Measurements from ENCODE around the gene PLRG1.
"Not testable (repeated sequence)": the region's sequence is repeated elsewhere in the genome, so short reads cannot be mapped to it uniquely, and the experiment has no call there.

Gene PLRG1

DNA sequence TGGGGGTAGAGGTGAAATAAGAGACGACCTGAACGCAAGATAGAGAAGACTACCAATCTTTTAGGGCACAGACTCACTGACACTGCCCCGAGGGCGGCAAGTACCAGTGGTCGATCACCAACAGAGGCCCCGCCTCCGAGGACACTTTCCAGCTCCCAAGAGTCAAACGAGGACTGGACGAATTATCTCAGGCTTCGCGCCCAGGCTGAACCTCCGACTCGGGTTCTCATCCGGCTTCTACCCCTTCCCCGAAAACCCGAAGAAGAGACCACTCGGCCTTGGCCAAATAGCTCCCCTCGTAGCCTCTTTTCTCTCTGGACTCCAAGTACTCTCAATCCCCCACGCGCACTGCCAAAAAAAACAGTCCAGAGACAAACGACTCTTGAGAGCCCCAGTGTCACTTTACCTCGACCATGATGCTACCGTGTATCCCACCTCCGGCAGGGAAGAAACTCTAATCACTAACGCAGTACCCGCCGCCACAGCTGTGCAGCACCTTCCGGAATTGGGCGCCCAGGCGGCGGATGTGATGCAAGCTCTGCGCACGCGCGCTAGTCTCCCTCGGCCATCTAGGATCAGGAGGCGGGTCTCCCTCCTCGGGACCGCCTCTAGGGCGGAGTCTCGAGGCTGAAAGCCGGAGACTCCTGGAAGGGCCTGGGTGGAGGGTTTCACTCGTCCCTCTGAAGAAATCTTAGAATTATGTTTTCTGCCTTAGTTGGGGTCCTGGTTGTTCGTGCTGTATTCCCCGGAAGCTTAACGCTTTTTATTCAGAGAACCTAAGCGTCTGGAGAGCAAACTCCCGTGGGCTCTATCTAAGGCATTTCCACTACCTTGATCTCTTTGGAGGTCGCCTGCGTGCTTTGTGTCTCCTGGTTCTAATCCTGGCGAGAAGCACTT is at the start of gene PLRG1:
Gene PLRG1, minus strand, starts transcription at position 507 of the 897 bp plus-strand sequence. Its CDS starts 92 bp downstream, at position 415.
- POLR2A ChIA-PET (ENCODE audit: low non-redundant PET) = interaction anchor here (0.5 to 0.6 kb wide), 2 partner anchors 60 to 73 kb away, joined by 3 read pairs; no protein-coding TSS in a partner anchor
- DNase-seq (ENCODE audit: low spot score) = peak; percentile 97
- H3K27ac ChIP-seq = peak within 1 kb of the TSS; percentile 70
- TF ChIP-seq, protein P1, sequence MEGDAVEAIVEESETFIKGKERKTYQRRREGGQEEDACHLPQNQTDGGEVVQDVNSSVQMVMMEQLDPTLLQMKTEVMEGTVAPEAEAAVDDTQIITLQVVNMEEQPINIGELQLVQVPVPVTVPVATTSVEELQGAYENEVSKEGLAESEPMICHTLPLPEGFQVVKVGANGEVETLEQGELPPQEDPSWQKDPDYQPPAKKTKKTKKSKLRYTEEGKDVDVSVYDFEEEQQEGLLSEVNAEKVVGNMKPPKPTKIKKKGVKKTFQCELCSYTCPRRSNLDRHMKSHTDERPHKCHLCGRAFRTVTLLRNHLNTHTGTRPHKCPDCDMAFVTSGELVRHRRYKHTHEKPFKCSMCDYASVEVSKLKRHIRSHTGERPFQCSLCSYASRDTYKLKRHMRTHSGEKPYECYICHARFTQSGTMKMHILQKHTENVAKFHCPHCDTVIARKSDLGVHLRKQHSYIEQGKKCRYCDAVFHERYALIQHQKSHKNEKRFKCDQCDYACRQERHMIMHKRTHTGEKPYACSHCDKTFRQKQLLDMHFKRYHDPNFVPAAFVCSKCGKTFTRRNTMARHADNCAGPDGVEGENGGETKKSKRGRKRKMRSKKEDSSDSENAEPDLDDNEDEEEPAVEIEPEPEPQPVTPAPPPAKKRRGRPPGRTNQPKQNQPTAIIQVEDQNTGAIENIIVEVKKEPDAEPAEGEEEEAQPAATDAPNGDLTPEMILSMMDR (conservative IDR thresholded peaks at IDR 0.05; ENCODE audit: low read depth) = no peak
- CTCF ChIA-PET = interaction anchor here (0.6 to 4.9 kb wide), 9 partner anchors 9 to 1486 kb away, joined by 3 to 28 read pairs (median 4); no protein-coding TSS in a partner anchor

DNA sequence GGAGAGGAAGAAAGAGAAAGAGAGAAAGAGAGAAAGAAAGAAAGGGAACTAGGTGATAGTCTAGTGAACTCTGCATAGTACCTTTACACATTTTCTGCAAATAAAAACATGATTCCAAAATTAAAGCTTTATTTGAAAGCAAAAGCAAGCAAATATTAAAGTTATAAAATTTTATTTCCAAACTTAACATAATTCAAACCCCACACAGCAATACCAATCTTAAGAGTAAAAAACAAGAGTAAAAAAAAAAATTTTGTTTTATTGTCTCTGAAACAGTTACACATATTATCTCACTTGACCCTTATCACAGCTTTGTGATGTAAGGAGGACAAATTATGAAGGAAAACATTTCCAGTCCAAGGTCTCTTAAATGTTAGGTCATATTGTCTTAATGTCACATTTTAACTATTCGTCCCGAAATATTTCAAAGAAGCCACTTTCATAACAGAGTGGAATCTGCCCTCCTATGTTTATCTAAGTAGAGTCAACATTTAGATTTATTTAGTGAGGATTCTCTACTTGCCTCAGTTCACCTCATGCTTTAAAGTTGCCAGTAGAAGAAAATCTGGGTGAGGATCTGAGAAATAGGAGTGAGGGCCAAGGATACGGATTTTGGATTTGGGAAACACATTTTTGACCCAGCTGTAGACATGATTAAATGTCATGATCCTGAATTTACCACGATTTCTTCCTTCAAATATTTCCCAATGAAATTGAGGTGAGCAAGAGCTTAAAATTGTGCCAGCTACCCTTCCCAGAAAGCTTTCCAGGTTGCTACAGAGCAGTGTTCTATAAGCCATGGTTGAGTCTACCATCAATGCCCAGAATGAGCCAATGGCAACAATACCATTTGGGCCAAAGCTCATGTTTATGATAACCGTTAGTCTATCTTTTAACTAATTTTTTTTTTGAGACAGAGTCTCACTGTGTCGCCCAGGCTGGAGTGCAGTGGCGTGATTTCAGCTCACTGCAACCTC is 47.9 kb upstream of the PLRG1 start:
- no peak overlapping the region for H3K27ac ChIP-seq
- POLR2A ChIA-PET (ENCODE audit: low non-redundant PET) = no interaction called here
- TF ChIP-seq, protein P1 (conservative IDR thresholded peaks at IDR 0.05; ENCODE audit: low read depth) = no peak
- CTCF ChIA-PET = interaction anchor here (0.6 kb wide), 1 partner anchor 20 kb away, joined by 3 read pairs; no protein-coding TSS in a partner anchor
- no peak for DNase-seq (ENCODE audit: low spot score)

DNA sequence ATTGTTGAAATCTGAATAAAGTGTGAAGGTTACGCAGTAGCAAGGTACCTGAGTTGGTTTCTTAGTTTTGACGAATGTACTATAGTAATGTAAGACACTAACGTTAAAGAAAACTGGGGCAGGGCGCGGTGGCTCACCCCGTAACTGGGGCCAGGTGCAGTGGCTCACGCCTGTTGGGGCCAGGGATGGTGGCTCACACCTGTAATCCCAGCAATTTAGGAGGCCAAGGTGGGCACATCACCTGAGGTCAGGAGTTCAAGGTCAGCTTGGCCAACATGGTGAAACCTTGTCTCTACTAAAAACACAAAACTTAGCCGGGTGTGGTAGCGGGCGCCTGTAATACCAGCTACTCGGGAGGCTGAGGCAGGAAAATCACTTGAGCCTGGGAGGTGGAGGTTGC is 47.1 kb upstream of the PLRG1 start:
- DNase-seq (ENCODE audit: low spot score); POLR2A ChIA-PET (ENCODE audit: low non-redundant PET); CTCF ChIA-PET; H3K27ac ChIP-seq: not testable (repeated sequence)

DNA sequence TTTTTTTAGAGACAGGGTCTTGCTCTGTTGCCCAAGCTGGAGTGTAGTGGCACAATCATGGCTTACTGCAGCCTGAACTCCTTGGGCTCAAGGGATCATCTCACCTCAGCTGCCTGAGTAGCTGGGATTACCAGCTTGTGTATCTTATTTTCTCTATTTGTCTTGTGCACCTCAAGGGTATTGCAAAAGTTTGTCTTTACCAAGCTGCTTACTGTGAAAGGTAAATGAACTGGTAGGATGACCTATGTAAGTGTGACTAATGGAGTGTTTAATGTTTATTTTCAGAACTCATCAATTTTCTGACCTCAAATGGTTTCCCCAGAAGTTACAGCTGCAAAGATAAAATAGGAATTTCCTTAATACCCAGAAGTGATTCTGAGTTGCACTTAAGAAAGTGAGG is 45.6 kb upstream of the PLRG1 start:
- no peak for DNase-seq (ENCODE audit: low spot score)
- CTCF ChIA-PET = no interaction called here
- TF ChIP-seq, protein P1 (conservative IDR thresholded peaks at IDR 0.05; ENCODE audit: low read depth) = no peak

DNA sequence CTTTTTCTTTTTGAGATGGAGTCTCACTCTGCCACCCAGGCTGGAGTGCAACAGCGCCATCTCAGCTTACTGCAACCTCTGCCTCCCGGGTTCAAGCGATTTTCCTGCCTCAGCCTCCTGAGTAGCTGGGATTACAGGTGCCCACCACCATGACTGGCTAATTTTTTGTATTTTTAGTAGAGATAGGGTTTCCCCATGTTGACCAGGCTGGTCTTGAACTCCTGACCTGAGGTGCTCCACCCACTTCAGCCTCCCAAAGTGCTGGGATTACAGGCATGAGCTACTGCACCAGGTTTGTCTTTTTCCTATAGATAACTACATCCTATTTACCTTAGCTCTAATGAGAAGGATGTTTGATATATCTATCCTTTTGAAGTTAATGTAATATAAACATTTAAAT is 44.1 kb upstream of the PLRG1 start:
- H3K27ac ChIP-seq; DNase-seq (ENCODE audit: low spot score); POLR2A ChIA-PET (ENCODE audit: low non-redundant PET): not testable (repeated sequence)
- CTCF ChIA-PET = interaction anchor here (0.6 to 2.3 kb wide), 5 partner anchors 14 to 883 kb away, joined by 3 to 6 read pairs (median 3); no protein-coding TSS in a partner anchor

More for the DNA sequence above, 45.6 kb upstream of the PLRG1 start:
- H3K27ac ChIP-seq = no peak overlapping the region
- POLR2A ChIA-PET (ENCODE audit: low non-redundant PET) = no interaction called here

DNA sequence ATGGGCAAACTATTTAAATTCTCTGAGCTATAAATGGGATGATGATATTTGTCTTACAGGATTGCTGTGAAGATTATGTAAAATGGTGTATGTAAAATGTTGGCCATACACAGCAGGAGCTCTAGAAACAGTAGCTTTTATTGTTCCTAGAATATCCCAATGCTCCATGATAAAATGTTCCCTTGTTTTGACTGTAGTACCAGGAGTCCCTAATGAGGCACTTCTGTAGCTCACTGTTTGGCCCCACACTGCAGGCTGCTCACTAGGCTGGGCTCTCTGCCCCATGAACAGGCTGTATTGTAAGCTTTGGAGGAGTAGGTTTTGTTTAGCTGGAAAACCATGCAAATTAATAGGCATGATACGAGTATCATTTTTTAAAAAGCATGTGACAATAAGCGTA is 43.7 kb upstream of the PLRG1 start:
- DNase-seq (ENCODE audit: low spot score) = no peak
- ChIA-PET POLR2A (ENCODE audit: low non-redundant PET) (no interaction called here), CTCF (interaction anchor here (0.5 to 2.3 kb wide), 5 partner anchors 24 to 882 kb away, joined by 3 to 6 read pairs (median 4); no protein-coding TSS in a partner anchor)
- TF ChIP-seq, protein P1 (conservative IDR thresholded peaks at IDR 0.05; ENCODE audit: low read depth) = no peak
- H3K27ac ChIP-seq = no peak overlapping the region

DNA sequence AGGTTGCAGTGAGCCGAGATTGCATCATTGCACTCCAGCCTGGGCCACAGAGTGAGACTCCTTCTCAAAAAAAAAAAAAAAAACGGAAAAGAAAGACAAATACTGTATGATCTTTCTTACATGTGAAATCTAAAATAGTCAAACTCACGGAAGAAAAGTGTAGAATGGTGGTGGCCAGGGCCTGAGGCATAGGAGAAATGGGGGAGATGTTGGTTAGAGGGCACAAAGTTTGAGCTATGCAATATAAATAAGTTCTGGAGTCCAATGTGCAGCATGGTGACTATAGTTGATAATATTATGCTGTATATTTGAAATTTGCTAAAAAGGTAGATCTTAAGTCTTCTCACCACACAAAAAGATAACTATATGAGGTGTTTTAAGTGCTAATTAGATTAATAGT is 41.7 kb upstream of the PLRG1 start:
- DNase-seq (ENCODE audit: low spot score) = no peak
- CTCF ChIA-PET = no interaction called here
- POLR2A ChIA-PET (ENCODE audit: low non-redundant PET) = no interaction called here
- no peak overlapping the region for H3K27ac ChIP-seq
- TF ChIP-seq, protein P1 (conservative IDR thresholded peaks at IDR 0.05; ENCODE audit: low read depth) = no peak
